Esophagus mucosa (tissue), 1 donor: ENCODE results near the gene CTSD. TPM values are rescaled to one million over a fixed set of nuclear protein-coding genes. Genes with fewer than 3 reads are reported as not detected.
"Not testable (repeated sequence)": the region's sequence is repeated elsewhere in the genome, so short reads cannot be mapped to it uniquely, and the experiment has no call there.

Experiments used
- ATAC-seq: fragments of 200-7000 bp; cut with Tn5 transposase; one replicate; pipeline ENCODE4 v1.9.1; 2020
- total RNA-seq: library from RNA; stranded (reverse); gene quantifications from one replicate; pipeline ENCODE4 v1.2.4, GENCODE V29; 2023
- donor health status: DM: yes; HTN: yes; CAD: no.

Gene CTSD
- 583 TPM for total RNA-seq

DNA sequence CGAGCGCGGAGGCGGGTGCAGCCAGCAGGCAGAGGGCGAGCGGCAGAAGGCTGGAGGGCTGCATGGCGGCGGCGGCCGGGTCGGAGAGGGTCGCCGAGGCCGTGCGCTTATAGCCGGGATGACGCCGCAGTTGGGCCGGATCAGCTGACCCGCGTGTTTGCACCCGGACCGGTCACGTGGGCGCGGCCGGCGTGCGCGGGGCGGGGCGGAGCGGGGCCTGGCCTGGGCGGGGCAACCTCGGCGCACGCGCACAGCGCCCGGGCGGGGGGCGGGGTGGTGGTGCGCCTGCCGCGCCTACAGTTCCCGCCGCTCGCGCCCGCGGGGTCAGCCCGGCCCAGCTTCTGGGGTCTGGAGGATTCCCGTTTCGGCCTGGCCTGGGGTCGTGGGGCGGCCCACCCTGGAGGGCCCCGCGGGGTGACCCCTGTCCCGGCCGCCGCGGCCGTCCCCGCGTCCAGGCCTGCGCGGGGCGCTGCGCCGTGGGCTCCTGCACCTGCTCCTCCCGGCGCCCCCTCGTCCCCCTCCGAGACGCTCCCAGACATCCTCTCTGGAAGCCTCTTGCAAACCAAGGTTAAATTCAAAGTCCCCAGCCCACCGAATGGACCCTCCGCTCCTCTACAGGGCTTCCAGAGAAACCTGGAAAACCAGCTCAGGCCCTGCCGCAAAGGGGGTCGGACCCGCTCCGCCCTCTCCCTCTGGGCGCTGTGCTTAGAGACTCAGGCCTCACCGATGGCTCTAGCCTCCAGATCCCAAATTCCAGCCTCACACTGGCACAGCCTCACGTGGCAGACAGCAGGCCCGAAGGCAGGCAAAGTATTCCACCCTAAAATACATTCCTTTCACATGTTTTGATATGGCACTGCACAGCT is at the start of gene CTSD:
TSS of gene CTSD (minus strand) at position 132 of the 866 bp plus-strand sequence. CDS start at position 64, 68 bp downstream.
- peak; percentile 87 for ATAC-seq

DNA sequence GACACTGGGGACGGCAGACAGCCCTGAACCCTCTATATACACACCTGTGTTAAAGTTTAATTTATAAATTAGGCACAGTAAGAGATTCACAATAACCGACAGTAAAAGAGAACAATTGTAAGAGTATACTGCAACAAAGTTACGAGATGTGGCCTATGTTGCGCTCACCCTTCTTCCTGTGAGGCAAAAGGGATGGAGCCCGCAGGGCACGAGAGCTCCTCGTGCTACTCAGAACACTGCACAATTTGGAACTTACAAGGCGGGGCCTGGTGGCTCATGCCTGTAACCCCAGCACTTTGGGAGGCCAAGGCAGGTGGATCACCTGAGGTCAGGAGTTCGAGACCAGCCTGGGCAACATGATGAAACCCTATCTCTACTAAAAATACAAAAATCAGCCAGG is 49.6 kb upstream of the CTSD start:
- ATAC-seq = not testable (repeated sequence)

DNA sequence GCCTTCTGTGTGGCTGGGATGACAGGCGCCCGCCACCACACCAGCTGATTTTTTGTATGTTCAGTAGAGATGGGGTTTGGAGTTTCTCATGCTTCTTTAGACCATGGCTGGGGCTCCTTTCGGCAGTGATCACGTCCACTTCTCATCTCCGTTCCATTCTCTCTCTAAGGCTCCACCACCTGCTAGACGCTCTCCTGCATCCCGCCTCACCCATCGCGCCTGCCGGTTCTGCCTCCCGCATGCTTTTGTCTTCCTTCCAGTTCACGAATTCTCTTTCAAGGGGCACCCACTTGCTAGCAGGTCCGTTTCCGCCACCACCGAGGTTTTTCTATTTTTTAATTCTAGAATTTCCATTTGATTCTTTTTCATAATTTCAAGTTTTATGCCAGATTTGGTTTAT is 49.1 kb upstream of the CTSD start:
- no peak for ATAC-seq

DNA sequence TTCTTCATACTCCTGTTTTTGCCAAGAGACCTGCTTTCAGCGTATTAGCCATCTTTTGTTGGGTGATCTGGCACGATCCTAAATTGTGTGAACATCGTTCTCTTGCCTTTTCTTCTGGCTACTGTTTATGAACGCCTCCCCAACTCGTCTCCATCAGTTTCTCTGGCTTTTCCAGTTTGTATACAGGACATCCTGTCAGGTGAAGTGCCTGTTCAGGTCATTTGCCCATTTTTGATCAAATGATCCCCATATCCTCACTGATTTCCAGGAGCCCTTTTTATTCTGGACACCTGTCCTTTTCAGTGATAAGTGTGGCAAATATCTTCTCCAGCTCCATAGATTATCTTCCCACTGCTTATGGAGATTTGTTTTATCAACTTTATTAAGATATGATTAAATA is 48.5 kb upstream of the CTSD start:
- ATAC-seq = no peak

DNA sequence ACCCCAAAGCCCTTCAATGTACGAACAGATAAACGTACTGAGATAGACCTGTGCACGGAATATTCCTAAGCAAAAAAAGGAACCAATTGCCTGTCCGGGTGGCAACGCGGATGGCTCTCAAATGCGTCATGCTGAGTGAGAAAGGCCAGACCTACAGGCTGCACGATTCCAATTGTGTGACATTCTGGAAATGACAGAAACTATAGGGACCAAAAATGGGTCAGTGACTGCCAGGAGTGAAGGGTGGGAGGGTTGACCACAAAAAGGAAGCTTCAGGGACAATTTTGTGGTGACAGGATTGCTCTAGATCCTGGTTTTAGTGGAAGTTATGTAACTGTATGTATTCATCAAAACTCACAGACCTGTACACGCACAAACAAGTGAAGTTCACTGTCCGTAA is 47.0 kb upstream of the CTSD start:
- ATAC-seq = no peak

DNA sequence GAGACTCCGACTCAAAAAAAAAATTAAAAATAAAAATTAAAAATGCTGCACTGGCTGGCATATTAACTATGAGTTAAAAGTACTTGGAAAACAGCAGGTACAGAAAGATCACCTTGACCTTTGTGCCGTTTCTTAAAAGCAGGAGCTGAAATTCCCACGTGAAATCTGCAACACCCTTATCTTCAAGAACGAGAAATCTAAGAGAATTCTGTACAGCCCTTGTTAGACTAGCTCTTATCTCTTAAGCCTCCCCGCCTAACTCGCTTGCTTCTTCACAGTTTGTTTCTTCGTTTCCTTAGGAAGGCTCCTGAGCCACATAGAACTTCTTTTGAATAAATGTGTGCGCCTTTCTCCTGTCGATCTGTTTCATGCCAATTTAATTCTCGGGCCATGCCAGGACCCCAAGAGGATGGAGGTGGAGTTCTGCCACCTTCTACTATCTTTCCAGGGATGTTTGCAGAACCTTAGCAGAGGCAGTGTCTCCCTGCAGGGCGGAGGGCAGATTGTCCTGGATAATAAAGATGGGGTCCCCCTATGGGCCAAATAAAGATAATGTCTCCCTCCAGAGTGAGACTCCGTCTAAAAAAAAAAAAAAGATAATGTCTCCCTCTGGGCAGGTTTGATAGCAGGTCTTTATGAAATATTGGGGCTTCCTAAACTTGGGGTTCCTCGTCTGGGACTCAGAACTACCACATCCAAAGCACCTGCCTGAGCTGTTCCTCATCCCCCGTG is 43.7 kb upstream of the CTSD start:
- no peak for ATAC-seq

DNA sequence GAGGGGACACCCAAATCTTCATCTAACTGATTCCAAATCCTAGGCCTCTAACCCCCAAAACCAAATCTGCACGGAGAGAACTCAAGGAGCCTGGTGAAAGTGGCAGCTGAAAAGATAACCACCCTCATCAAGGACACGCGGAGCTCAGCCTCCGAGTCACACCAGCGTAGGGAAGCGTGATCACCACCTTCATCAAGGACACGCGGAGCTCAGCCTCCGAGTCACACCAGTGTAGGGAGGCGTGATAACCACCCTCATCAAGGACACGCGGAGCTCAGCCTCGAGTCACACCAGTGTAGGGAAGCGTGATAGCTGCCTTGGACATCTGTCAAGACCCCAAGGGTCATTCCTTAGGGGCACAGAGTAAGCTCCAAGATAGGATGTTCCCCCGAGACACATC is 41.8 kb upstream of the CTSD start:
- ATAC-seq = no peak

DNA sequence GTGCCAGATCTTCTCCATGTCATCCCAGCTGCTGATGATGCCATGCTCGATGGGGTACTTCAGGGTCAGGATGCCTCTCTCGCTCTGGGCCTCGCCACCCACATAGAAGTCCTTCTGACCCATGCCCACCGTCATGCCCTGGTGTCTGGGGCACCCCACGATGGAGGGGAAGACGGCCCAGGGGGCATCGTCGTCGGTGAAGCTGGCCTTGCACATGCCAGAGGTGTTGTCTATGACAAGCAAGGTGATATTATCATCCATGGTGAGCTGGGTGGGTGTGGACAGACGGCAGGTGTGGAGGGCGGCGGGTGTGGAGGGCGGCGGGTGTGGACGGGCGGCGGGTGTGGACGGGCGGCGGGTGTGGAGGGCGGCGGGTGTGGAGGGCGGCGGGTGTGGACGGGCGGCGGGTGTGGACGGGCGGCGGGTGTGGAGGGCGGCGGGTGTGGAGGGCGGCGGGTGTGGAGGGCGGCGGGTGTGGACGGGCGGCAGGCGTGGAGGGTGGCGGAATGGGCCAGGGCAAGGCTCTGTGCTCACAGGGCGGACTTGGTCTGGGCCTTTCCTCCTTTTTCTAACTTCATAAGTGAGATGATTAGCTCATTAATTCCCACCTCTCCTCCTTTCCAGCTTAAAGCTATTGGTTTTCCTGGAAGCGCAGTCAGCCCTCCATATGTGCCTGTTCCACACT is 40.2 kb upstream of the CTSD start:
- not testable (repeated sequence) for ATAC-seq

DNA sequence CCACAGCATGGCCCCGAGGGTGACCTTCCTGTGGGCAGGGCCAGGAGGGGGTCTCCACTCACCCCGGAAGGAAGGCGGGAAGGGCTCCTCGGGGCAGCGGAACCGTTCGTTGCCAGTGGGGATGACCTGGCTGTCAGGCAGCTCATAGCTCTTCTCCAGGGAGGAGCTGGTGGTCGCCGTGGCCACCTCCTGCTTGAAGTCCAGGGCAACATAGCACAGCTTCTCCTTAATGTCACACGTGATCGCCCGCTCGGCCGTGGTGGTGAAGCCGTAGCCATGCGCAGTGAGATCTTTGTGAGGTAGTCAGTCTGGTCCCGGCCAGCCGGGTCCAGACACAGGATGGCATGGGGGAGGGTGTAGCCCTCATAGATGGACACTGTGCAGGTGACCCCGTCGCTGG is 39.5 kb upstream of the CTSD start:
- peak; percentile 38 for ATAC-seq

DNA sequence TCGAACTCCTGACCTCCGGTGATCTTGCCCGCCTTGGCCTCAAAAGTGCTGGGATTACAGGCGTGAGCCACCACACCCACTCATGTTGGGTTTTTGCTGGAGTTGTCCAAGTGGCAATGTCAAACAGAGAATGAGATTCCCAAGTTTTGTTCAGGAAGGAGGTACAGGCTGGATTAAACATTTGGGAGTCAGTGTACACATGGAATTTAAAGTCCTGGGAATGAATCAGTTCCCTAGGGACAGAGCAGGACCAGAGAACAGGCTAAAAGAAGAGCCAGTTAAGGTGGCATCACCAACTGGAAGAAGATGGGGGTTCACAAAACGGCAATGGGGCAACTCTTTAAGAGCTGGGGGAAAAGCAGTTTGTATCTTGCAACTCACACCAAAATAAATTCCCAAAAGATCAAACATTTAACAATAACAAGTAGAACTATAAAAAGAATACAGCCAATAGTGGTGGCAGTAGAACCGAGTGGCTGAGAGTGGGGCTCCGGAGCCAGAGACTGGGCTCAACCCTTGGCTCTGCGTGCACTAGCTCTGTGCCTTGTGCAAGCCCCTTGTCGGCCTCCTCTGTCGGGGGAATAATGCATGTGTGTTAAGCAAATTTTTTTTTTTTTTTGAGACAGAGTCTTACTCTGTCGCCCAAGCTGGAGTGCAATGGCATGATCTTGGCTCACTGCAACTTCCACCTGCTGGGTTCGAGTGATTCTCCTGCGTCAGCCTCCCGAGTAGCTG is 33.8 kb upstream of the CTSD start:
- no peak for ATAC-seq

DNA sequence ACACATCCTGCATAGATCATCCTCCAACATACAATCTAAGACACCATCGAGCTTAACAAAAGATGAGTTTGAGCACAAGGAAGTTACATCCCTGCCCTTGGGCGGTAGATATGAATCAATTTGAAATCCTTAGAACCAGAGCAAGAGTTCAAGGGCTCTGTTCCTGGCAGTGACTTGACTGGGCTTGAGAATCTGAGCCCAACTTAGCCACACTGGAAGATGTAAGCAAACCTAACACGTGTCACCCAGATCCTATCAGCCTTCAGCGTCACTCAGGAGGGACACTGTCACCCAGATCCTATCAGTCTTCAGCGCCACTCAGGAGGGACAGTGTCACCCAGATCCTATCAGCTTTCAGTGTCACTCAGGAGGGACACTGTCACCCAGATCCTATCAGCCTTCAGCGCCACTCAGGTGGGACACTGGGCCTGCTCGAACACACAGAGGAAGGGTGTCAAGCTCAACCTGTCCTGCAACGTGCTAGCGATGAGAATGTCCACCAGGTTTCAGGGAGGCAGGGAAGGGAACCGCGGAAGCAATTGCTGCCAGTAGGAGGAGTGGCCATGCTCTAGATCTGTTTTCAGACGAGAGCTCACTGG is 32.8 kb upstream of the CTSD start:
- ATAC-seq = peak; percentile 93

DNA sequence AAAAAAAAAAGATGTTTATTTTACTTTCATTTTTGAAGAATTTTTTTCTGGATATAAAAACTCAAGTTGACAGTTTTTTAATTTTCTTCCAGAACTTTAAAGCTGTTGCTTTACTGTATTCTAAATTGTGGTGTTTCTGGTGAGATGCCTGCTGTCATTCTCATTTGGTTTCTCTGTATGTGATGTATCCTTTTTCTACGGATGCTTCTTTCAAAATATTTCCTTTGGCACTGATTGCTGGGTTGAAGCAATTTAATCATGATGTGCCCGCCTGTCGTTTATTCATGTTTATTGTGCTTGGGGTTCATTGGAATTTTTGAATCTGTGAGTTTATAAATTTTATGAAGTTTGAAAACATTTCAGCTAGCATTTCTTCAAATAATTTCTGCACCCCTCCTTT is 29.4 kb upstream of the CTSD start:
- ATAC-seq = no peak

DNA sequence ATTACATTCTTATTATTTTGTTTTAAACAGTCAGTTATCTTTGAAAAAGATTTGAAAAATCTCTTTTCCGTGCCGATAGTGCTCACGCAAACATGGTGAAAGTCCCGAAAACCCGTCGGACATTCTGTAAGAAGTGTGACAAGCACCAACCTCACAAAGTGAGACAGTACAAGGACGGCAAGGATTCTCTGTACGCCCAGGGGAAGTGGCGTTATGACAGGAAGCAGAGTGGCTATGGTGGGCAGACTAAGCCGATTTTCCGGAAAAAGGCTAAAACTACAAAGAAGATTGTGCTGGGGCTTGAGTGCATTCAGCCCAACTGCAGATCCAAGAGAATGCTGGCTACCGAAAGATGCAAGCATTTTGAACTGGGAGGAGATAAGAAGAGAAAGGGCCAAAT is 28.7 kb upstream of the CTSD start:
- ATAC-seq = no peak

DNA sequence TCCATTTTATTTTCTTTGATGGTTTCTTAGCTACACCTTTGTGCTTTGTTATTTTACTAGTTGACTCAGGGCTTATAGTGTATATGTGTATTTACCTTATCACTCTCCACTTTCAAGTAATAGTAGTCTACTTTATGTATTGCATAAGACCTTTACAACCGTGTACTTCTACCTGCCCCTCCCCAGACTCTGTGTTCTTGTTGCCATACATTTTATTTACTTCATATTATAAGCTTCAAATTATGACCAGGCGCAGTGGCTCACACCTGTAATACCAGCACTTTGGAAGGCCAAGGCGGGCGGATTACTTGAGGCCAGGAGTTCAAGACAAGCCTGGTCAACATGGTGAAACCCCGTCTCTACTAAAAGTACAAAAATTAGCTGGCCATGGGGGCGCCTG is 28.2 kb upstream of the CTSD start:
- ATAC-seq = no peak

DNA sequence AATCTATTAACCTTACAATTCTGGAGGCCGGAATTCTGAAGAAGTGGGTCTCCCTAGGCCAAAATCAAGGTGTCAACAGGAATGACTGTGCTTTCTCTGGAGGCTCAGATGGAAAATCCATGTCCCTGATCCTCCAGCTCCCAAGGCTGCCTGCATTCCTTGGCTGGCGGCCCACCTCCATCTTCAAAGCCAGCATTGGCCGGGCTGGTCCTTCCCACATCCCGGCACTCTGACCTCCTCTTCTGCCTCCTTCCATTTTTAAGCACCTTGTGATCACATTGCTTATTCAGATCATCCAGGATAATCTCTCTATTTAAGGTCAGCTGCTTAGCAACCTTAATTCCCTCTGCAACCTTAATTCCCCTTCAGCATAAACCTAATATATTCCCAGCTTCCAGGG is 22.7 kb upstream of the CTSD start:
- ATAC-seq = no peak

DNA sequence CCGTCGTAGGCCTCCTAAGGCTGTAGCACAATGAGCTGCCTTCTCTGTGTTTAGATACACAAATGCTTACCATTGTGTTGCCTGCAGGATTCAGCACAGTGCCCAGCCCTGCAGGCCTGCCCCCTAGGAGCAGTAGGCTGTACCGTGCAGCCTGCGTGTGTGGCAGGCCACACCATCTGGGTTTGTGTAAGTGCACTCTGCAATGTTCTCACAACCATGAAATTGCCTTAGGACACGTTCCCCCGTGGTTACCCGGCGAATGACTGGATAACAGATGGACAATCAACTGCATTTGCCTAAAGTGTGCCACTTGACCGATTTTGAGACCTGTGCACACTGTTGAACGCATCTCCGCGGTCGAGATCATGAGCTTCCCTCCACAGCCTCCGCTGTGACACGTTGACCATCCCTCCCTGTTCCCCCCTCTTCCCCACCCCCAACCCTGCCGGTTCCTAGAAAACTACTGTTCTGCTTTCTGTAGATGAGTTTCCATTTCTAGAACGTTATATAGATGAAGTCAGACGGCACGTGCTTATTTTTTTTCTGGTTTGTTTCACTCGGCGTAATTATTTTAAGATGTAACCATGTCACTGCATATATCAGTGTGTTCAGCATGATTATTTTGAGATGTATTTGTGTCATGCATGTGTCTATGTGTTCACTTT is 22.2 kb upstream of the CTSD start:
- ATAC-seq = no peak

DNA sequence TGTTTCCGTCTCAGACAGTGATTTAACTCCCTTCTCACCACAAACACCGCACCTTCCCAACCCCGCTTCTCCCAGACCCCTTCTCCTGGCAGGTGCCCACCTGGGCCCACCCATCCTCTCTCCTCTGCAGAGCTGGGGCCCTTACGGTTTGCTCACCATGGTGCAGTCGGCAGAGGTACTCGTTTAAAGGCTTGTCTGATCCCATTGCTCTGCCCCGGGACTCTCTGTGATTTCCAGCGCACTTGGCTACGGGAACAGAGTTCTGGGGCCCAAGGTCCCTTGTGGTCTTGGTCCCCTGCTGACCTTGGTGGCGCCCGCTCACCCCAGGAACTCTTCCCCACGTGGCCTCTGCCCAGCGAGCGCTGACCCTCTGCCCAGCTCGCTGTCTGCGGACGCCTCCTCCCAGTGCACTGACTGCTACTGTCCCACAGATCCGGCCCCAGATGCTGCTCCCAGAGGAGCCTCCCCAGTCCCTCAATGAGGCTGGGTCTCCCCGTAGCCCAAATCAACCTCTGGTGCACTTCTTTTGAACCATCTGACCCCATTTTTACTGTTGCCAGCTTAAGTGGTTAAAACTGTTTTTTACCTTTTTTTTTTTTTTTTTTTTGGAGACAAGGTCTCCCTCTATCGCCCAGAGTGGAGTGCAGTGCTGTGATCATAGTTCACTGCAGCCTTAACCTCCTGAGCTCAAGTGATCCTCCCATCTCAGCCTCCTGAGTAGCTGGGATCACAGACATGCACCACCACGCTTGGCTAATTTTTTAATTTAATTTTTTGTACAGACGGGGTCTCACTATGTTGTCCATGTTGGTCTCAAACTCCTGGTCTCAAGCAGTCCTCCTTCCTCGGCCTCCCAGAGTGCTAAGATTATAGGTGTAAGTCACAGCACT is 21.3 kb upstream of the CTSD start:
- ATAC-seq = no peak

DNA sequence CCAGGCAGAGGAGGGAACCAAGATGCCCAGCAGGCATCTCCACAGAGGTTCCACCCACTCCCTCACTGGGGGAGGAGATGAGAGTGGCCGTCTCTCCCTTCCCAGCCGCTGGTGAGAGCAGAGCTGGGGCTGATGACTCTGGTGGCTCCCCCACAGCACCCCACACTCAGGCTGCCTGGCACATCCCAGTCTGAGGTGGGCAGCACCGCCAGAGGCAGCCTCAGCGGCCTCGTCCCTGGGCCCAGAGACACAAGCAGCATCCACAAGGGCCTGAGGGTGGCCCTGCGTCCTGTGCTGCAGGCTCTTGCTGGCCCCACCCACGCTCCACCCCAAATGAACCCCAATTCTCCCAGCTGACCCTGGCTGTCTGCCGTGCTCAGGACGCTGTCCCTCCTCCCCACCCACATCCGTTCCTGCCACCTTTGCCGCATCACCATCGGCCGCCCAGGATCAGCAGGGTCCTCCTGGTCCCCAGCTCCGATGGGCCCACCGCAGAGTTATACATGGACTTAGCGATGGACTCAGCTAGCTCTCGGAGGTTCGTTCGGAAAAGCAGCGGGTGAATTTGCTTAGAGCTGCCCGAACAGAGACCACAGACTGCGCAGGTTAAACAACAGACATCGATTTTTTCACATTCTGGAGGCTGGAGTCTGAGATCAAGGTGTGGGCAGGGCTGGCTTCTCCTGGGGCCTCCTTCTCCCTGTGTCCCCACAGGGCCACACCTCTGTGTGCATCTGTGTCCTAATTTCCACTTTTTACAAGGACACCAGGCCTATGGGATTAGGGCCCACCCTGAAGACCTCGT is 20.2 kb upstream of the CTSD start:
- no peak for ATAC-seq

DNA sequence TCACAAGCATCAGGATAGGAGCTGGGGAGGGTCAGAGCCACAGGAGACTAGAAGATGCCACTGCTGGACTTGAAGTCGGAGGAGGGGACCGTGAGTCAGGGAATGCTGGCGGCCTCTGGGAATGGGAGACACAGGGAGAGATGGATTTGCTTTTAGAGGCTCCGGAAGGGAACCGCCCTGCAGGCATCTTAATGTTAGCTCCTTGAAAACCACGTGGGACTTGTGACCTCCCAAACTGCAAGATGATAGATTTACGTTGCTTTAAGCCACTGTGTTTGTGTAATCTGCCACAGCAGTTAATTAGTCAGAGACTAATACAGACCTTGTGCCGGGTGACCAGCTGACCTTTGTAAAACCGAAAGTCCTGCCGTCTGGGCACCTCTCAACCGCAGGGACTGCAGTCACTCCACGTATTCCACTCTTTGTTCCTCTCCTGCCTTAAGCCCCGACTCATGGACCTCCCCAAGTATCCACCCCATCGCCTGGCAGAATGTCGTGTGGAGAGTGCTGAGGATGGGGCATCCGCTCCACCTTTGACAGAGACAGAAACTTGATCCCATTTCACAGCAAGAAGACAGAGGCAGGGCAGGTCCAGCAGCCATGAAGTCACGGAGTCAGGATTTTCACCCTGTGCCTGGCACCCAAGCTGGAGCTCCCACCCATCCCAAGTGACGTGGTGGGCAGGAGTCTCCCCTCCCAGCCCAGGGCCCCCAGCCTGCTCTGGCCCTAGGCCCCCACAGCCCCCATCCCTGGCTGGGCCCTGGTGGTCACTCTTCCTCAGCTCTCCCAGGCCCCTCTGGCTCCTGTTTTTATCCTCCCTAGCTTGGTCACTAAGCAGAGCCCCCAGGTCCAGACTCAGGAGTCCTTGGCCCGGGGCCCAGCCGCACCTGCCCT is 19.4 kb upstream of the CTSD start:
- no peak for ATAC-seq
